22Rv1 (cell line): ENCODE measurements around the gene SOX5.

Source experiments
- H3K27ac ChIP-seq: fragments of 450-650 bp; 2 replicates; pipeline ENCODE4 v1.5.1; 2017
- ZFX ChIP-seq: fragments of 450-650 bp; IDR thresholded peaks from 2 replicates; pipeline ENCODE4 v1.6.1; 2017; ENCODE audit warnings: antibody characterized with exemption, borderline replicate concordance
- TF ChIP-seq, protein P1 (sequence below): fragments of 450-650 bp; IDR thresholded peaks from 2 replicates; pipeline ENCODE4 v1.5.1; 2017; ENCODE audit warnings: mild to moderate bottlenecking

The SOX5 gene

DNA sequence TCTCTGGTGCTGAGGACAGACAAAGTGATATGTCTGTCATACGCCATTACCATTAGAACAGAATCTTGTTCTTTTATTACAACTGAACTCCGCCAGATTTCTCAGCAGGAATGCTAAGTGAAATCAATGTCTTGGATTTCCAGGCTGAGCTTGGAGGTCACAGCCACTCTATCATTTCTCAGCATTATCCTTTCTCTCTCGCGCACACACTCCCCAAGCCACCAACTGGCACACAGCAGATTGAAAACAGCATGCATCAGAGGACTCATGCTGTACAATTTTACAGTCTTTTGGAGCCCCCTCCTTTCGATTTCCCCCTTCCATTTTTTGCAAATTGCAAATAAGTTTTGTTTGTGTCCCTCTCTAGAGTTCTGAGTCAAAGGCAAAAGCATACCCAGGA is 348.6 kb downstream of the SOX5 start:
- no peak overlapping the region for H3K27ac ChIP-seq
- no peak for TF ChIP-seq ZFX

DNA sequence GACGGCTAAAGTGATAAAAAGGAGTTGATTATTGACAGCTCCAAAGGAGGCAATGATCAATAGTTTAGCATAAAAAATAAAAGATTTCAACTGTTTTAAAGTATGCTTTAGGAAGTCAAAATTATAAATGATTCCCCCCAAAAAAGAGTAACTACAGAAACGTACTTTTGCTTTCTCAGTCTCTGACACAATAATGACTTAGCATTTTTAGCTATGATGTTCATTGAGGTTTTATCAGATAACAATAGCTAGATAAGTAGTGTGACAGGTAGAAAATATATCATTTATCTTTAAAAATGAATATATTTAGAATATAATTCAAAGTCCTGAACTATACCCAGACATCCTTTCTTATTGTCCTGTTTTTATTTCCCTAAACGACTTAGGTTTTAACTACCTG is 352.9 kb downstream of the SOX5 start:
- H3K27ac ChIP-seq = no peak overlapping the region
- TF ChIP-seq, protein P1, sequence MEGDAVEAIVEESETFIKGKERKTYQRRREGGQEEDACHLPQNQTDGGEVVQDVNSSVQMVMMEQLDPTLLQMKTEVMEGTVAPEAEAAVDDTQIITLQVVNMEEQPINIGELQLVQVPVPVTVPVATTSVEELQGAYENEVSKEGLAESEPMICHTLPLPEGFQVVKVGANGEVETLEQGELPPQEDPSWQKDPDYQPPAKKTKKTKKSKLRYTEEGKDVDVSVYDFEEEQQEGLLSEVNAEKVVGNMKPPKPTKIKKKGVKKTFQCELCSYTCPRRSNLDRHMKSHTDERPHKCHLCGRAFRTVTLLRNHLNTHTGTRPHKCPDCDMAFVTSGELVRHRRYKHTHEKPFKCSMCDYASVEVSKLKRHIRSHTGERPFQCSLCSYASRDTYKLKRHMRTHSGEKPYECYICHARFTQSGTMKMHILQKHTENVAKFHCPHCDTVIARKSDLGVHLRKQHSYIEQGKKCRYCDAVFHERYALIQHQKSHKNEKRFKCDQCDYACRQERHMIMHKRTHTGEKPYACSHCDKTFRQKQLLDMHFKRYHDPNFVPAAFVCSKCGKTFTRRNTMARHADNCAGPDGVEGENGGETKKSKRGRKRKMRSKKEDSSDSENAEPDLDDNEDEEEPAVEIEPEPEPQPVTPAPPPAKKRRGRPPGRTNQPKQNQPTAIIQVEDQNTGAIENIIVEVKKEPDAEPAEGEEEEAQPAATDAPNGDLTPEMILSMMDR = no peak
- TF ChIP-seq ZFX = no peak

DNA sequence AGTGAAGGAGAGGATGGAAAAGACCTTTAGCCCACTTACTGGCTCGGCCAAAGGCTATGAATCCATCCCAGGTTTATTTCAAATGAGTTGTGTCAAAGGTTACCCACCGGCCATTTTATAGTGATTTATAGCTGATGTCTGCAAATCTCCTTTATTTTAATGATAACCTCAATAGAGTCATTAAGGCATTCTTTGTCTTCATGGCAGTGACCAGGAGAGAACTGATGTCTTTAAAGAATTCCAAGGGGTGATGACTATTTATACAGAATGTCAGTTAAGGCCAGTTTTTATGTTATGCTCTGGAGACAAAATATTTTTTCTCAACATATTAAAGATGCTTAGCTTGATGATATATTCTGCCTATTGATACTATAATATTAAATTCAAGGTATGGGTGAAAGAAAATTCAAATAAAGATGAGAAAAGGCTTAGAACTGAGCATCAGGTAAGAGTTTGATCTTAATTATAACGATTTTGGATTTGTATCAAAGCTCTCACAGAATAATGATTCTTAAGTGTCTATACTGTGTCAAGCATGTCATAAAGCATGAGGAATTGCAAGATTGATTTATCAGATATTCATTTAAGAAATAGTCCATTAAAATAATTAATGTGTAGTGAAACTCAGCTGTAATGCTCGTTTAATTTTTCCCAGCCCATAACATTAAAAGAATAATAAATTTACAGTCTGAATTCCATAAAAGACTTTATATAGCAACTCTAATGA is 361.5 kb downstream of the SOX5 start:
- no peak for TF ChIP-seq ZFX
- TF ChIP-seq, protein P1 = no peak
- no peak overlapping the region for H3K27ac ChIP-seq

DNA sequence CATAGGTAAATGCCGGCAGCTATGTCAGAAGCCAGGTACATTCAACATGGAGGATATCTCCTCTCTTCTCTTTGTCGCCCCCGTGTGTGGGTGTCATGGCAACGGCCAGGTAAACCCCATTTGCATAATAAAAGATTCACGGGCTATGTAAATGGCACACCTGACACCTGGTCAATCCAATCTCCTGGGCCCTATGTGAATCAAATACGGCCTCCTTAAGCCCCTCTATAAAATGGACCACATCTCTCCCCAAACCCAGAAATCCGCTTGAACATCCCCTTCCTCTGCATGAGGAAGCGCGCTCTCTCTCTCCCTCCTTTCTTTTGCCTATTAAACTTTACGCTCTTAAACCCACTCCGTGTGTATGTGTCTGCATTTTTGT is 363.7 kb downstream of the SOX5 start:
- no peak overlapping the region for H3K27ac ChIP-seq
- TF ChIP-seq, protein P1 = no peak
- TF ChIP-seq ZFX = no peak

DNA sequence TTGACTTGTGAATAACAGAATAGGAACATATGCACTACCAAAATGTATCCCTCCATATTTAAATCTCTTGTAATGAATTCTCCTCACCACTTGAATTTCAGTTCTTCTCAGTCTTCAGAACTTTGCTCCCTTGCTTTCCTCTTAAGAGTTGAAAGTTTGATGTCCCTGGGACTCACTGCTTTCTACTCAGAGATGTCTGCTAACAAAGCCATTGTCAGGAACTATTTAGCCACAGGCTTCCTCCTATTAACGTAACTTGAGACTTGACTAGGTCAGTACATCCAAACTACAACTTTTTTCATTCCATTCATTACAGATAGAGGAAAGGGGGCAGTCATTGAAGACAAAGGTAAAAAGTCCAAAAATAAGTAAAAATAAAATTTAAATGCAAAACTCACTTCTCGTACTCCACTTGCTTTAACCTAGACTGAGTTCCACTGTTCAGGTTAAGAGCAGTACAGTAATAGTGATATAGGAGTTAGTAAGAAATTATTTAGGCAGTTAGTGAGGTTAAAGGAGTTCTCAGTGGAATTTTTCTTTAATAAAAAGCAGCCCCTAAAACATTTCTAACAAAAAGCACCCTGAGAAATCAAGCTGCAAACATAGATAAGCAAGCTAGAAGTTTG is 364.2 kb downstream of the SOX5 start:
- H3K27ac ChIP-seq = no peak overlapping the region
- TF ChIP-seq ZFX = no peak
- TF ChIP-seq, protein P1 = no peak

DNA sequence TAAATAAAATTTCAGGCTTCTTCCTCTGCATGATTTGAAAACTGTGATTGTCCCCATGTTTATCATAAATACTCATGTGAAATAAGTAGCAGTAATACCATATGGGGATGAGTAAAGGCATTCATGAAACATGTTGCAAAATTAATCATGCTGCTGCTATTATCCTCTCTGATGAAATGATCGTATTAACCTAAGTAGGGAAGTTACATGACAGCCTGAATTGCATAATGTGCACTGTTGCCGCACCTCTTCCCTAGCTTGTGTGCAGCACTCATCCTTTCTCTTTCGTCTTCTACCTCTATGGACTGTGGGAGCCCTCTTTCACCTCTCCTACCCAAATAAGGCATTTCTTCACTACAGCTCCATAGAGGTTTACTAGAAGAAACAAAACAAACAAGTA is 367.6 kb downstream of the SOX5 start:
- no peak for TF ChIP-seq ZFX
- TF ChIP-seq, protein P1 = no peak
- no peak overlapping the region for H3K27ac ChIP-seq

DNA sequence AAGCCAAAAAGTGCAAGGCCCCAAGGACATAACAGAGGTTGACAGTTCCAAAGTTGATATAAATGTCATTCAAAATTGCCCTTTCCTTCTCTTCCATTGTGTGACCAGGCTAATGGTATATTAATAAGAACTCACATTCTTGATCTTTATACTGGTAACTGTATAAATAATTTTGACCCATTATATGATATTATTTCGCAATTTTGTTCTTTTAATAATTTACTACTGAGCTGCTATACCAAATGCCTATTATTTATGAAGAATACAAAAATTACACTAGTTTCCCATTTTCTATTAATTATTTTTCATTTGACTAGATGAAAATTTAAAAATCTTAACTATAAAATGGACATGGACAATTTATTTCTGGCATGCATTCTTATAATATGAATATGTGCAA is 370.2 kb downstream of the SOX5 start:
- no peak overlapping the region for H3K27ac ChIP-seq
- no peak for TF ChIP-seq ZFX
- TF ChIP-seq, protein P1 = no peak

DNA sequence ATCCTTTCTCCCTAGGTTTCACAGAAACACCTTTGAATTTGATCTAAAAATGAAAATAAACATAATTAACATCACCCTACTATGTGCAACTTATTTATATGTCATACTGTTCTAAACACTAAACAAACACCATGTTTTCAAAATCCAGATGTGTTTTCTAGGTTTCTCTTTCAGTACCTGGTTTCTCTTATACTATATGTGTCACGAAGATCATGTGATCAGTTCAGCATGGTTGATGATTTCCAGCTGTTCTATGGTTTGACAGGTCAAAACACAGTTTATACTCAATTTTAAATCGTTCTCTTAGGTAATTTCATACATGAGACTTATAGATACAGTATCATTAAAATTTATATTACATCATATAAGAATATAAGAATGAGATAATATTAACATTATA is 373.1 kb downstream of the SOX5 start:
- TF ChIP-seq, protein P1 = no peak
- TF ChIP-seq ZFX = no peak
- no peak overlapping the region for H3K27ac ChIP-seq
